PFSK-1 (cell line): ENCODE data around the gene NLK.

Source experiments
- POLR2AphosphoS5 ChIP-seq: IDR thresholded peaks from 2 replicates; pipeline ENCODE4 v1.6.1; 2012; ENCODE audit warnings: low read depth, mild to moderate bottlenecking, control low read depth, low read length, moderate library complexity
- SIN3A ChIP-seq: IDR thresholded peaks from 2 replicates; pipeline ENCODE4 v1.6.1; 2012; ENCODE audit warnings: mild to moderate bottlenecking, low read length, moderate library complexity, borderline replicate concordance; ENCODE audit not compliant: insufficient read depth
- TF ChIP-seq, protein P1 (sequence below), 2 experiments: IDR thresholded peaks; 2 replicates each; pipeline versions ENCODE4 v1.6.1 to v1.8.0; 2011 to 2012; ENCODE audit warnings: low read depth in 2 of 2, low read length in 2 of 2, control low read depth in 1 of 2, inconsistent platforms in 1 of 2, mild to moderate bottlenecking in 1 of 2, moderate library complexity in 1 of 2; ENCODE audit not compliant: insufficient read depth in 1 of 2

DNA sequence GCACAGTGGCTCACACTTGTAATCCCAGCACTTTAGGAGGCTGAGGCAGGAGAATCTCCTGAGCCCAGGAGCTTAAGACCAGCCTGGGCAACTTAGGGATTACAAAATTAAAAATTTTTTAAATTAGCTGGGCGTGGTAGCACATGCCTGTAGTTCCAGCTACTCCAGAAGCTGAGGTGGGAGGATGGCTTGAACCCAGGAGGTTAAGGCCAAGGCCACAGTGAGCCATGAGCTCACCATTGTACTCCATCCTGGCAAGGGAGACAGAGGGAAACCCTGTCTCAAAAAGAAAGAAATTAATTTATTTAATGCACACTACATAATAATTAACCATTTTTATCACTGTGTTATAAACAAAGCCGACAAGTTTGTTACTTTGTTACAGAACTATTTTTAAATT is 145.5 kb downstream of the NLK start:
- TF ChIP-seq POLR2AphosphoS5 (no peak), SIN3A (no peak)
- TF ChIP-seq, protein P1, sequence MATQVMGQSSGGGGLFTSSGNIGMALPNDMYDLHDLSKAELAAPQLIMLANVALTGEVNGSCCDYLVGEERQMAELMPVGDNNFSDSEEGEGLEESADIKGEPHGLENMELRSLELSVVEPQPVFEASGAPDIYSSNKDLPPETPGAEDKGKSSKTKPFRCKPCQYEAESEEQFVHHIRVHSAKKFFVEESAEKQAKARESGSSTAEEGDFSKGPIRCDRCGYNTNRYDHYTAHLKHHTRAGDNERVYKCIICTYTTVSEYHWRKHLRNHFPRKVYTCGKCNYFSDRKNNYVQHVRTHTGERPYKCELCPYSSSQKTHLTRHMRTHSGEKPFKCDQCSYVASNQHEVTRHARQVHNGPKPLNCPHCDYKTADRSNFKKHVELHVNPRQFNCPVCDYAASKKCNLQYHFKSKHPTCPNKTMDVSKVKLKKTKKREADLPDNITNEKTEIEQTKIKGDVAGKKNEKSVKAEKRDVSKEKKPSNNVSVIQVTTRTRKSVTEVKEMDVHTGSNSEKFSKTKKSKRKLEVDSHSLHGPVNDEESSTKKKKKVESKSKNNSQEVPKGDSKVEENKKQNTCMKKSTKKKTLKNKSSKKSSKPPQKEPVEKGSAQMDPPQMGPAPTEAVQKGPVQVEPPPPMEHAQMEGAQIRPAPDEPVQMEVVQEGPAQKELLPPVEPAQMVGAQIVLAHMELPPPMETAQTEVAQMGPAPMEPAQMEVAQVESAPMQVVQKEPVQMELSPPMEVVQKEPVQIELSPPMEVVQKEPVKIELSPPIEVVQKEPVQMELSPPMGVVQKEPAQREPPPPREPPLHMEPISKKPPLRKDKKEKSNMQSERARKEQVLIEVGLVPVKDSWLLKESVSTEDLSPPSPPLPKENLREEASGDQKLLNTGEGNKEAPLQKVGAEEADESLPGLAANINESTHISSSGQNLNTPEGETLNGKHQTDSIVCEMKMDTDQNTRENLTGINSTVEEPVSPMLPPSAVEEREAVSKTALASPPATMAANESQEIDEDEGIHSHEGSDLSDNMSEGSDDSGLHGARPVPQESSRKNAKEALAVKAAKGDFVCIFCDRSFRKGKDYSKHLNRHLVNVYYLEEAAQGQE (IDR thresholded peaks at IDR 0.05; ENCODE audit: insufficient read depth in 1 of 2, low read depth in 2 of 2, low read length in 2 of 2): no peak
